ENCODE data around the gene KEL. TPM values are rescaled to one million over a fixed set of nuclear protein-coding genes. Genes with fewer than 3 reads are reported as not detected.

Gene KEL
- total and polyA plus RNA-seq, 2 donors (not counting 3 experiments of a cell fraction or from before 2014, with no cell fraction given): 0.30 to 1.2 TPM

DNA sequence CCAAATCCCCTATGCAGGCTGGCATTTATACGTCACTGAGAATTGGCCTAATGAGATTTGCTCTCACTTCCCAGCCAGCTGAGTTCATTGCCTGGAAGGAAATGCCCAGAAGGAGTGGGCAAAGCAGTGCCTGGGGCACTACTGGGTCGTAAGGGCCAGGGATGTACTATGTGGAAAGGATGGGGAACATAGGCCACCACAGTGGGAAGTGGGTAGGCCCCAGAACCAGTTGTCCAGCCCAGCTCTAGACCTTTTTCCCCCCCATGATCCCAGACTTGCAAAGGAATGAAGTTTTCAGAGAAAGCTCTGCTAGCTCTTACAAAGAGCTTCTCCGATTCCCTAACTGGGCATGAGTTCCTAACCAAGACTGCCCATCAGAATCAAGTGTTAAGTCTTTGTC, 42.5 kb downstream of the KEL start:
- H3K9ac ChIP-seq (replicated peaks; ENCODE audit: extremely low read depth, insufficient read depth, low read length): no peak overlapping the region
- no peaks in the 10 kb centered on the region for H3K79me2 ChIP-seq (ENCODE audit: control insufficient read depth, insufficient read depth, low read length)
- BruUV-seq (replicated peaks): no TSS peak
- FAIRE-seq: no peak
- CTCF ChIA-PET: no interaction called here
- no peaks in the 10 kb centered on the region for H3K4me1 ChIP-seq (ENCODE audit: control insufficient read depth, extremely low read depth, insufficient read depth, low read length)
- intact Hi-C loops (cut with micrococcal nuclease): no loop called here
- dilution Hi-C loops (cut with MboI; ENCODE audit: extremely low pct_ligation_motif_present, low sequenced_read_pairs): no loop called here
- no peak overlapping the region for H3K4me2 ChIP-seq (ENCODE audit: insufficient read depth, low read length)
- no peak overlapping the region for H2AFZ ChIP-seq (ENCODE audit: low read depth, low read length)
- no peak overlapping the region for H3K4me3 ChIP-seq (replicated peaks in 1 of 3; ENCODE audit: insufficient read depth in 1 of 3, low read depth in 1 of 3, low read length in 3 of 3)
- peaks cover 0 to 2% of the 10 kb centered on the region in 2 experiments for H3K27me3 ChIP-seq (ENCODE audit: control insufficient read depth in 2 of 2, insufficient read depth in 2 of 2, low read length in 2 of 2)
- no peak overlapping the region for H3K27ac ChIP-seq (ENCODE audit: insufficient read depth, low read depth, low read length)
- peaks cover 2% of the 10 kb centered on the region for H4K20me1 ChIP-seq (replicated peaks; ENCODE audit: control insufficient read depth, extremely low read depth, insufficient read depth, low read length)
- H3K9me3 ChIP-seq (replicated peaks; ENCODE audit: control insufficient read depth, insufficient read depth, low read length): no peaks in the 10 kb centered on the region
- POLR2A ChIA-PET: no interaction called here
- no peak for DNase-seq (ENCODE audit: low read depth, low spot score)
- TF ChIP-seq POLR2AphosphoS5 (IDR thresholded peaks at IDR 0.05; ENCODE audit: insufficient read depth, low read depth, low read length) (no peak), FOS (IDR thresholded peaks at IDR 0.05; ENCODE audit: borderline replicate concordance, insufficient read depth, low read length) (no peak), POLR2A (IDR thresholded peaks at IDR 0.05; ENCODE audit: low read depth, low read length) (no peak), EZH2 (IDR thresholded peaks at IDR 0.05; ENCODE audit: borderline replicate concordance, low read depth, low read length, severe bottlenecking) (no peak), MYC (IDR thresholded peaks at IDR 0.05; ENCODE audit: low read depth, low read length) (no peak), JUN (IDR thresholded peaks at IDR 0.05; ENCODE audit: borderline replicate concordance, insufficient read depth, insufficient read length, low read depth) (no peak), GATA2 (IDR thresholded peaks at IDR 0.05; ENCODE audit: insufficient read depth, insufficient read length, low read depth, low read length) (no peak)
- TF ChIP-seq, protein P1, sequence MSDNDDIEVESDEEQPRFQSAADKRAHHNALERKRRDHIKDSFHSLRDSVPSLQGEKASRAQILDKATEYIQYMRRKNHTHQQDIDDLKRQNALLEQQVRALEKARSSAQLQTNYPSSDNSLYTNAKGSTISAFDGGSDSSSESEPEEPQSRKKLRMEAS (IDR thresholded peaks at IDR 0.05; ENCODE audit: insufficient read depth, insufficient read length): no peak
- TF ChIP-seq, protein P2, sequence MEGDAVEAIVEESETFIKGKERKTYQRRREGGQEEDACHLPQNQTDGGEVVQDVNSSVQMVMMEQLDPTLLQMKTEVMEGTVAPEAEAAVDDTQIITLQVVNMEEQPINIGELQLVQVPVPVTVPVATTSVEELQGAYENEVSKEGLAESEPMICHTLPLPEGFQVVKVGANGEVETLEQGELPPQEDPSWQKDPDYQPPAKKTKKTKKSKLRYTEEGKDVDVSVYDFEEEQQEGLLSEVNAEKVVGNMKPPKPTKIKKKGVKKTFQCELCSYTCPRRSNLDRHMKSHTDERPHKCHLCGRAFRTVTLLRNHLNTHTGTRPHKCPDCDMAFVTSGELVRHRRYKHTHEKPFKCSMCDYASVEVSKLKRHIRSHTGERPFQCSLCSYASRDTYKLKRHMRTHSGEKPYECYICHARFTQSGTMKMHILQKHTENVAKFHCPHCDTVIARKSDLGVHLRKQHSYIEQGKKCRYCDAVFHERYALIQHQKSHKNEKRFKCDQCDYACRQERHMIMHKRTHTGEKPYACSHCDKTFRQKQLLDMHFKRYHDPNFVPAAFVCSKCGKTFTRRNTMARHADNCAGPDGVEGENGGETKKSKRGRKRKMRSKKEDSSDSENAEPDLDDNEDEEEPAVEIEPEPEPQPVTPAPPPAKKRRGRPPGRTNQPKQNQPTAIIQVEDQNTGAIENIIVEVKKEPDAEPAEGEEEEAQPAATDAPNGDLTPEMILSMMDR (IDR thresholded peaks at IDR 0.05; ENCODE audit: extremely low read depth in 1 of 2, insufficient read depth in 1 of 2, low read depth in 1 of 2, low read length in 2 of 2): no peak
- H3K9me1 ChIP-seq (replicated peaks; ENCODE audit: control insufficient read depth, extremely low read depth, insufficient read depth, low read length): no peaks in the 10 kb centered on the region
- no peaks in the 10 kb centered on the region for H3K36me3 ChIP-seq (ENCODE audit: control insufficient read depth in 2 of 2, extremely low read depth in 1 of 2, insufficient read depth in 2 of 2, low read length in 2 of 2)
